Spleen (tissue), 7 donors: ENCODE results near the gene SLC34A1.
A peak's percentile ranks its signal among the peaks of the same experiment; 100 is the strongest.

ENCODE experiments used
- POLR2A ChIP-seq, 3 donors: fragments of 450-650 bp; IDR thresholded peaks; one replicate each; pipeline ENCODE4 v1.5.1; 2017; ENCODE audit warnings: antibody characterized with exemption in 3 of 3, mild to moderate bottlenecking in 1 of 3
- TF ChIP-seq, protein P1 (sequence below), 11 experiments: fragments of 200-600 bp in 7 of 11; fragments of 450-650 bp in 4 of 11; sonication (generic) in 4 of 11; IDR thresholded peaks in 8 of 11; conservative IDR thresholded peaks in 3 of 11; 1 replicate in 7 of 11; 2 replicates in 4 of 11; pipeline versions ENCODE4 v1.4.0 to v1.8.0; 2016 to 2021; ENCODE audit warnings: antibody characterized with exemption in 11 of 11, inconsistent platforms in 4 of 11, mild to moderate bottlenecking in 1 of 11
- donor health status: DM: no; HTN: no; CAD: no; lungs with moderate emphysema.
- donor health status: DM: no; HTN: no; CAD: no.
- donor health status: DM: no; HTN: no; CAD: no.

DNA sequence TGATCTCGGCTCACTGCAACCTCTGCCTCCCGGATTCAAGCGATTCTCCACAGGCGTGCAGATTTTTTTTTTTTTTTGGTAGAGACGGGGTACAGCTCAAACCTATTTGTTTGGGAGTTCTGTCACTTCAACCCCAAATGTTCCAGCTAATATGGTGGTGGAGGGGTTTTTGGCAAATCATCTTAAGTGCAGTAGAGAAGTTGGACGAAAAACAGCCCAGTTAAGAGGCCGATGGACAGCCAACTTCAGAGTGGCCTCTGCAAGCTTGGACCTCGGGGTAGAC, 61.6 kb downstream of the SLC34A1 start:
- TF ChIP-seq POLR2A (IDR thresholded peaks at IDR 0.05), result no peak
- TF ChIP-seq, protein P1, sequence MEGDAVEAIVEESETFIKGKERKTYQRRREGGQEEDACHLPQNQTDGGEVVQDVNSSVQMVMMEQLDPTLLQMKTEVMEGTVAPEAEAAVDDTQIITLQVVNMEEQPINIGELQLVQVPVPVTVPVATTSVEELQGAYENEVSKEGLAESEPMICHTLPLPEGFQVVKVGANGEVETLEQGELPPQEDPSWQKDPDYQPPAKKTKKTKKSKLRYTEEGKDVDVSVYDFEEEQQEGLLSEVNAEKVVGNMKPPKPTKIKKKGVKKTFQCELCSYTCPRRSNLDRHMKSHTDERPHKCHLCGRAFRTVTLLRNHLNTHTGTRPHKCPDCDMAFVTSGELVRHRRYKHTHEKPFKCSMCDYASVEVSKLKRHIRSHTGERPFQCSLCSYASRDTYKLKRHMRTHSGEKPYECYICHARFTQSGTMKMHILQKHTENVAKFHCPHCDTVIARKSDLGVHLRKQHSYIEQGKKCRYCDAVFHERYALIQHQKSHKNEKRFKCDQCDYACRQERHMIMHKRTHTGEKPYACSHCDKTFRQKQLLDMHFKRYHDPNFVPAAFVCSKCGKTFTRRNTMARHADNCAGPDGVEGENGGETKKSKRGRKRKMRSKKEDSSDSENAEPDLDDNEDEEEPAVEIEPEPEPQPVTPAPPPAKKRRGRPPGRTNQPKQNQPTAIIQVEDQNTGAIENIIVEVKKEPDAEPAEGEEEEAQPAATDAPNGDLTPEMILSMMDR (IDR thresholded peaks at IDR 0.05 in 8 of 11, conservative IDR thresholded peaks at IDR 0.05 in 3 of 11), result peak in 1 of 11 experiments; percentile 1
